Measurements from ENCODE around the gene TBC1D10A.

TBC1D10A gene

GRCh38 chr22:30265131-30265720 is 61.5 kb downstream of the TBC1D10A start:
- DNase-seq, result no peak

DNA sequence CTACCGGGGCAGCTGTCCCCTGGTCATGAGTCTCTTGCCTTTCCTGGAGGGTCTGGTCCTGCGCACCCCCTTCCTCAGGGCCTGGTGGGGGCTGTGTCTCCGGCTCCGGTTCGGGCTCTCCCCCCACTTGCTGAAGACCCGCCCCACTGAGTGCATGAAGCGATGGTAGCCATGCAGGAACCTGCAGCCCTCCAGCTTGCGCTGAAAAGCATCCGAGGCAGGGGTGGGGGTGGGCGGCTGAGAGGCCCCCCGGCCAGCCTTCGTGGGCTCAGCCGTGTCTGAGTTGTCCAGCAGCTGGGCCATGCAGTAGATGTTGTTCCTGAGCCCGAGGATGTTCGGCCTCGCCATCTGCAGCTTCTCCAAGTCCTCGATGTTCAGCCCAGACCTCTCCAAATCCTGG is 62.9 kb downstream of the TBC1D10A start:
- peak; percentile 23 for DNase-seq

- DNase-seq, result peak; percentile 89
These were observed 63.6 kb downstream of the TBC1D10A start for GRCh38 chr22:30262917-30263741.

- DNase-seq, result peak; percentile 22
These were observed 64.6 kb downstream of the TBC1D10A start for GRCh38 chr22:30262112-30262511.

DNA sequence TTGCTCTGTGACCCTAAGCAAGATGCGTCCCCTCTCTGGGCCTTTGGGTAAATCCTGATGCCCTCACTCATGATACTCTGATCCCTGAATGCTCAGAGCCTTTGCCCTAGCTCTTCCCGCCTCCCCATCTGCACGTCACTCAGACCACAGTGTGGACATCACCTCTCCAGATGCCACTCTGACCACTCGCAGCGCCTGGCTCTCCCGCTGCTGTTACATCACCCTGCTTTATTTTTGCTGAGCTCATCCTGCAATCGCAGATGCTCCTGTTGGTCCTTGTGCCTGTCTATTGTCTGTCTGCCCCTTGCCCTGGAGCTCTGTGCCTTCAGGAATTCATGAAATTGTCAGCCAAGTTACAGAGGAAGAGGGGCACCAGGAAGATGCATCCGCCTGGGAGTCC is 65.6 kb downstream of the TBC1D10A start:
- DNase-seq, result peak; percentile 40

DNA sequence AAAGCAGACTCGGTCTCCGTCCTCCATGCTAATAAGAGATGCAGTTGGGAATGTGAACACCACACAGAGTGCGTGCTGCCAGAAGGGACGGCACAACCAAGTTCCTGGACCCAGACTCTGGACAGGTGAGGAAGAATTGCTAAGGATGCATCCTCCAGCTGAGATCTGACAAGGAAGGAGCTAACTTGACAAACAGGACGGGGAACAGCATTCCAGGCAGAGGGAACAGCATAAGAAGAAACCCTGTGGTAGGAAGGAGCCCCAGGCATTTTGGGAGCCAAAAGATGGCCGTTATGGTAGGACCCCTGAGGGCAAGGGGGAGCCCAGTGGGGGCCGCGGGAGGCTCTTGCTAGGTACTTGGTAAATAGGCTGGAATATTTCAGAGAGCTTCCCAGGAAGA is 66.1 kb downstream of the TBC1D10A start:
- no peak for DNase-seq

- no peak for DNase-seq
These were observed 66.5 kb downstream of the TBC1D10A start for GRCh38 chr22:30260276-30260675.

DNA sequence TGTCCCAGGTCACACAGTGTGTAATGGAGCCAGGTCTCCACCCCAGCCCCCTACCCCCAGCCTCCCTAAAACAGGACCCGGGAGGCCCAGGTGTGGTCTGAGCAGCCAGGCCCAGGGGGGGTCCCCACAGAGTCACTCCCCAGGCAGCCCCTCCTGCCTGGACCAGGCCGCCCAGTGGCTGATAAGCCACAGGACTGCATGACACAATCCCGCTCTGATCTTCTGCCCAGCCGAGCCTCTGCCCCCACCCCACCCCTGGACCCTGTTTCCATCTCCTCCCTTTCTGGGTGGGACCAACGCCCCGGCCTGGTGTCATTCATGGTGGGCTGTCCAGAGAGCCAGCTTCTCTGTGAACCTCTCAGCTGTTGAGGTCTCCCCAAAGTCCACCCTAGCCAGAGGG is 72.4 kb downstream of the TBC1D10A start:
- DNase-seq, result no peak

DNA sequence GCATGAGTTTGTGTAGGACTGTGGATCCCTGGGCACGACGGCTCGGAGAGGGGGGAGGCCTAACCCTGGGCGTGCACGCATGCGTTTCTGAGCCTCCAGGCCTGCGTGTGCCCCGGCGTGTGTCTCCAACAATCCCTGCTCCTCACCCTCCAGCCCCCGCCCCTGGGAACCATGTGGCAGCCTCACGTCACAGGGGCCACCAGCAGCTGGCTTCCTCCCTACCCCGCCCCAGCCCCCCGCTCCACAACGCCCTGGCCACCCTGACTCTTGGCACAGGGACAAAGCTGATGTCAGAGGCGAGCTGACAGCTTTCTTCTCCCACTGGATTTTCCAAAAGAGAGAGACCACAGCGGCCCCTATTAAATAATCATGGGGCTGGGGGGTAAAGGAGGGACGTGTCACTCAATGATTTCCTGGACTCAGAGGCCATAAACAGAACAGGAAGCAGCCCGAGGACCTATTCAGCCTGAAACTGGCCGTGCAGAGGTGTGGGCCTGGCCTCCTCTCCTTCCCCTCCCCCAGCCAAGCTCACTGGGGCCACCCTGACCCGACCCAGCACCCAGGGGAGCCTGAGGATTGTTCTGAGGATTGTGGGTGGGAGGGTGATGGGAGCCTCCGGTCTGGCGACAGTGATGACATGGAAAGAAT is 73.4 kb downstream of the TBC1D10A start:
- DNase-seq, result peak; percentile 52

GRCh38 chr22:30252411-30253204 is 74.1 kb downstream of the TBC1D10A start:
- peak; percentile 25 for DNase-seq

DNA sequence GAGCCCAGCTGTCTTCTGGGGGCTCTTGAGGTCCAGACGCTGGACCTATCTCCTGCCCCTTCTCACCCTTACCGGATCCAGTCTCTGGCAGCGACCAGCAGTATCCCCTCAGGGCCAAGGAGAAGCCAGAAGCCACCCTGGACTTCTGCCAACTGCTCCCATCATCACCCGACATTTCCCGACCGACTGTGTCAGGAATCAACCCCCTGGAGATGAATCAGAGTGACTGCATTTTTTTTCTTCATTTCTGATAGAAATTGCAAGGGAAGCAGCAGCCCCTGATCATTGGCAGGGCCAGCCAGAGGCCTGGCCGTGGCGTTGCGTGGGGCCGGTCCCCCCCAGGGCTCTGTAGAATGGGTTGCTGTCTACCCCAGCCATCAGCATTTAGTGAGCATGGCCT is 75.0 kb downstream of the TBC1D10A start:
- no peak for DNase-seq

GRCh38 chr22:30250661-30251267 is 76.0 kb downstream of the TBC1D10A start:
- peak; percentile 52 for DNase-seq

DNA sequence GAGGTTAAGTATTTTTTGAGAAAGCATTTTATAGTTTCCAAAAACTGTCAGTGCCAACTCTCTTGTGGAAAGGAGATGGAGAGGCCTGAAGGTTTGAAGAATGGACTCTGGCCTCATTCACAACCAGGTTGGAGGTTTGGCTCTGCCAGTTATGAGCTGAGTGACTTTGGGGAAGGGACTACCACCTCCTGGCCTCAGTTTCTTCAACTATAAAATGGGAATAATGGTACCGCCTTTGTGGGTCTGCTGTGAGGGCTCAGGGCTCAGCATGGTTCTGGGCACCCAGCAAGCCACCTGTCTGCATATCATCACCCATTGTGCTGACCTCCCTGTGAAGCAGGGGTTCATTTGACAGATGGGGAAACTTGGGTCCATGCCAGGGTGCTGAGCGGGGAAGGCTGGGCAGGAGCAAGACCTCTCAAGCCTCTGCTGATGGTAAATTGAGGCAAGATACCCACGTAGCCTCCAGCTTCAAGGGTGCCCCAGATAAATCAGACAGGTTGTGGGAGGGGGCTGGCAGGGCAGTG is 76.6 kb downstream of the TBC1D10A start:
- no peak for DNase-seq

- no peak for DNase-seq
These were observed 77.4 kb downstream of the TBC1D10A start for GRCh38 chr22:30249049-30250038.

DNA sequence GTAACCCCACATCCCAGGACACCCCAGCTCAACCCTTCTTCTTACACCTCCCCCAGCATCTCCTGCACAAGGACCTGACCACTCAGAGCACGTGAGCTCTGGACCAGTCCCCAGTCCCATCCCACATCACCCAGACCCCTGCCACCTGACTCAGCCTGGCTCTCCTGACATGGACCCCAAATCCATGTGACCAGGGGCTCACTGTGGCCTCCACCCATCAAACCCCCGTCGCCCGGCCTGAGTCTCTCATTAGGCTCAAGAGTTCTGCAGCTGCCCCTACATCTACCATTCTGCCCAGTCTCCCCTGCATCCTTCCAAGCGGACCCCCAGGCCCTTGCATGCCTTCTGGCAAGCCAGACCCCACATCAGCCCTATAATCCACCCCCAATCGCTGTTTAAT is 78.3 kb downstream of the TBC1D10A start:
- DNase-seq, result no peak

- DNase-seq, result no peak
These were observed 78.8 kb downstream of the TBC1D10A start for GRCh38 chr22:30247974-30248373.

DNA sequence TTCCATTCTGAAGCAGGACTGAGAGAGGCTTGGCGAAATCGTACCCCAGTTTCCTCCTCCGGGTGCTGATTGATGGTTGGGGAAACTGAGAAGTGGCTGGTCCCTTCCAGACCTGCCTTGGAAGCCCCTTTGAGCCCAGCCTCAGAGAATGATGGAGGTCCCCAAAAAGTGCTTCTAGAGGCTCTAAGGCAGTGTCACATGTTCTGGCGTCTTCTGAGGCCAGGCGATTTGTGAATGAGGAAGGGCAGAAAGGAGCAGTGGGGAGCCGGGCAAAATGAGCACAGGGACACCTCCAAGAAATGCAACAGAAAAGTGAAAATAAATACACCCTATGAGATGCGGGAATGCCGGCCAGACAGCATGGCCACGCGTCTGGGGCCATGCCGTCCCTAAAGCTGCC is 79.2 kb downstream of the TBC1D10A start:
- no peak for DNase-seq

- DNase-seq, result no peak
These were observed 79.8 kb downstream of the TBC1D10A start for GRCh38 chr22:30246814-30247376.

GRCh38 chr22:30245985-30246813 is 80.5 kb downstream of the TBC1D10A start, which contains the start of gene LIF:
Gene LIF, minus strand, starts transcription at chr22:30246759. Its CDS starts 64 bp downstream, at chr22:30246695.
- peak; percentile 80 for DNase-seq

All from activated CD4-positive, alpha-beta T cell treated with anti-CD3 and anti-CD28 coated beads, Interleukin-2, Interleukin-6, amounts not matched to agents 100 ng/mL and 50 ng/mL, durations not matched to agents 16 hours and 8 hours (primary cell).